Measurements from ENCODE around the gene CRYBA2. TPM values are rescaled to one million over a fixed set of nuclear protein-coding genes. Genes with fewer than 3 reads are reported as not detected.

The CRYBA2 gene
- polyA plus RNA-seq, 1 donor from 2014 or later: not detected

DNA sequence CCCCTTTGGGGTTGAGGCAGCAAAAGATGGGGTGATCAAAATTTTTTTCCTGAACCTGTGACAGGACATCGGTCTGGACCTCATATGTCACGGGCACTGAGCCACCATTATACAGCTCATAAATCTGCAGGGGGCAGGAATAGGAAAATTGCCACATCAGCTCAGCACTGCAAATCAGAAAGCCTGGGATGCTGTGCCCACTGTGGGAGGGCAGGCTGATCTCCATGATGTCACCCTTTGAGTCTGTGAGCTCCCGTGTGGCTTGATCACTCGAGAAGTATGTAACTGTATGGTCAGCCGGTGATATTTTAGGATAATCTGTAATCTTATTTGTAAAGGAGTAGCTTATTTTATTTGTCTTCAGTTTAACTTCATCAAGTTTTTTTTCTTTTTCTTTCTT, 17.7 kb upstream of the CRYBA2 start:
- H3F3A ChIP-seq (ENCODE audit: insufficient read depth, low read length, poor library complexity, severe bottlenecking): no peaks in the 10 kb centered on the region
- H2AFZ ChIP-seq (ENCODE audit: low read depth, low read length): no peak overlapping the region
- no peaks in the 10 kb centered on the region for H3K36me3 ChIP-seq (ENCODE audit: insufficient read depth, low read length)
- no peak overlapping the region for H3K4me3 ChIP-seq (ENCODE audit: low read length)
- H3K4me2 ChIP-seq (ENCODE audit: low read length): no peak overlapping the region
- no peaks in the 10 kb centered on the region for H3K79me2 ChIP-seq (replicated peaks; ENCODE audit: insufficient read depth, low read length)
- H3K9me2 ChIP-seq (ENCODE audit: insufficient read depth, low read length): no peaks in the 10 kb centered on the region
- no peaks in the 10 kb centered on the region for H3K9me3 ChIP-seq (ENCODE audit: low read length)
- no peak overlapping the region for H3K9ac ChIP-seq (ENCODE audit: low read length)
- H3K27me3 ChIP-seq (ENCODE audit: insufficient read depth, low read depth, low read length): peaks cover 29% of the 10 kb centered on the region
- TF ChIP-seq POLR2AphosphoS5 (IDR thresholded peaks at IDR 0.05) (no peak), RAD21 (conservative IDR thresholded peaks at IDR 0.05) (no peak), TAF1 (IDR thresholded peaks at IDR 0.05; ENCODE audit: low read depth) (no peak), MXI1 (conservative IDR thresholded peaks at IDR 0.05; ENCODE audit: poor library complexity, severe bottlenecking) (no peak), SMC3 (conservative IDR thresholded peaks at IDR 0.05; ENCODE audit: poor library complexity) (no peak)
- TF ChIP-seq, protein P1, sequence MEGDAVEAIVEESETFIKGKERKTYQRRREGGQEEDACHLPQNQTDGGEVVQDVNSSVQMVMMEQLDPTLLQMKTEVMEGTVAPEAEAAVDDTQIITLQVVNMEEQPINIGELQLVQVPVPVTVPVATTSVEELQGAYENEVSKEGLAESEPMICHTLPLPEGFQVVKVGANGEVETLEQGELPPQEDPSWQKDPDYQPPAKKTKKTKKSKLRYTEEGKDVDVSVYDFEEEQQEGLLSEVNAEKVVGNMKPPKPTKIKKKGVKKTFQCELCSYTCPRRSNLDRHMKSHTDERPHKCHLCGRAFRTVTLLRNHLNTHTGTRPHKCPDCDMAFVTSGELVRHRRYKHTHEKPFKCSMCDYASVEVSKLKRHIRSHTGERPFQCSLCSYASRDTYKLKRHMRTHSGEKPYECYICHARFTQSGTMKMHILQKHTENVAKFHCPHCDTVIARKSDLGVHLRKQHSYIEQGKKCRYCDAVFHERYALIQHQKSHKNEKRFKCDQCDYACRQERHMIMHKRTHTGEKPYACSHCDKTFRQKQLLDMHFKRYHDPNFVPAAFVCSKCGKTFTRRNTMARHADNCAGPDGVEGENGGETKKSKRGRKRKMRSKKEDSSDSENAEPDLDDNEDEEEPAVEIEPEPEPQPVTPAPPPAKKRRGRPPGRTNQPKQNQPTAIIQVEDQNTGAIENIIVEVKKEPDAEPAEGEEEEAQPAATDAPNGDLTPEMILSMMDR (IDR thresholded peaks at IDR 0.05; ENCODE audit: poor library complexity, severe bottlenecking): no peak
- H4K20me1 ChIP-seq (ENCODE audit: insufficient read depth): no peaks in the 10 kb centered on the region
- no peak overlapping the region for H3K27ac ChIP-seq (ENCODE audit: low read length)

DNA sequence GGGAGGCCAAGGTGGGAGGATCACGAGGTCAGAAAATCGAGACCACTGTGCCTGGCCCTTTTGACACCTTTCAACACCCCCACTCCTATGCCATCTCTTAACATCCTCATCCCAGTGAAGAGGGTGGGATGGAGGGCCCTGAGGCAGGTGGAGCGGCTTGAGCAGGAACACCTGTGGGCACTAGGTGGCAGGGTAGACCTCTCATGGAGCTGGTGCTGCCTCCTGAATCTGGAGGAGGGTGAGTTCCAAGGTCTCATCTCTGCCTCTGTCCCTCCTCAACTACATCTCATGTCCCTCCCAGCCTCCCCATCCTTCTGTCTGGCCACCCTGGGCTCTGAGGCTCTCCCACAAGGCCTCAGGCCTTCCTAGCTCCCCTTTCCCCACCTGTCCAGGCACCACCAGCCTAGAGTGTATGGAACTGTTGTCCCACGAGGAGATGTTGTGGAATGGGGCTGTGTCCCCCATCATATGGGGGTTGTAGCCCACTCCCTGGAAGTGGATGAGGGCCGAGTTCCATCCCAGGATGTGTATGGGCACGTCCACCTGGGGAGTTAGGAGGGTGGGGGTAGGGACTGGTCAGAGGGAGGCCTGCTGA, 17.0 kb upstream of the CRYBA2 start:
- Histone ChIP-seq H3K4me3 (ENCODE audit: low read length) (no peak overlapping the region), H3K9me2 (ENCODE audit: insufficient read depth, low read length) (no peaks in the 10 kb centered on the region), H3K36me3 (ENCODE audit: insufficient read depth, low read length) (no peaks in the 10 kb centered on the region), H3K79me2 (replicated peaks; ENCODE audit: insufficient read depth, low read length) (no peaks in the 10 kb centered on the region), H4K20me1 (ENCODE audit: insufficient read depth) (no peaks in the 10 kb centered on the region), H3K4me2 (ENCODE audit: low read length) (no peak overlapping the region), H3K27me3 (ENCODE audit: insufficient read depth, low read depth, low read length) (peaks cover 36% of the 10 kb centered on the region), H3K9me3 (ENCODE audit: low read length) (no peaks in the 10 kb centered on the region), H3K27ac (ENCODE audit: low read length) (no peak overlapping the region), H2AFZ (ENCODE audit: low read depth, low read length) (no peak overlapping the region), H3K9ac (ENCODE audit: low read length) (no peak overlapping the region), H3F3A (ENCODE audit: insufficient read depth, low read length, poor library complexity, severe bottlenecking) (no peaks in the 10 kb centered on the region)
- TF ChIP-seq SMC3 (conservative IDR thresholded peaks at IDR 0.05; ENCODE audit: poor library complexity): peak; percentile 18
- TF ChIP-seq EP300 (conservative IDR thresholded peaks at IDR 0.05; ENCODE audit: poor library complexity, severe bottlenecking): no peak
- TF ChIP-seq, protein P2, sequence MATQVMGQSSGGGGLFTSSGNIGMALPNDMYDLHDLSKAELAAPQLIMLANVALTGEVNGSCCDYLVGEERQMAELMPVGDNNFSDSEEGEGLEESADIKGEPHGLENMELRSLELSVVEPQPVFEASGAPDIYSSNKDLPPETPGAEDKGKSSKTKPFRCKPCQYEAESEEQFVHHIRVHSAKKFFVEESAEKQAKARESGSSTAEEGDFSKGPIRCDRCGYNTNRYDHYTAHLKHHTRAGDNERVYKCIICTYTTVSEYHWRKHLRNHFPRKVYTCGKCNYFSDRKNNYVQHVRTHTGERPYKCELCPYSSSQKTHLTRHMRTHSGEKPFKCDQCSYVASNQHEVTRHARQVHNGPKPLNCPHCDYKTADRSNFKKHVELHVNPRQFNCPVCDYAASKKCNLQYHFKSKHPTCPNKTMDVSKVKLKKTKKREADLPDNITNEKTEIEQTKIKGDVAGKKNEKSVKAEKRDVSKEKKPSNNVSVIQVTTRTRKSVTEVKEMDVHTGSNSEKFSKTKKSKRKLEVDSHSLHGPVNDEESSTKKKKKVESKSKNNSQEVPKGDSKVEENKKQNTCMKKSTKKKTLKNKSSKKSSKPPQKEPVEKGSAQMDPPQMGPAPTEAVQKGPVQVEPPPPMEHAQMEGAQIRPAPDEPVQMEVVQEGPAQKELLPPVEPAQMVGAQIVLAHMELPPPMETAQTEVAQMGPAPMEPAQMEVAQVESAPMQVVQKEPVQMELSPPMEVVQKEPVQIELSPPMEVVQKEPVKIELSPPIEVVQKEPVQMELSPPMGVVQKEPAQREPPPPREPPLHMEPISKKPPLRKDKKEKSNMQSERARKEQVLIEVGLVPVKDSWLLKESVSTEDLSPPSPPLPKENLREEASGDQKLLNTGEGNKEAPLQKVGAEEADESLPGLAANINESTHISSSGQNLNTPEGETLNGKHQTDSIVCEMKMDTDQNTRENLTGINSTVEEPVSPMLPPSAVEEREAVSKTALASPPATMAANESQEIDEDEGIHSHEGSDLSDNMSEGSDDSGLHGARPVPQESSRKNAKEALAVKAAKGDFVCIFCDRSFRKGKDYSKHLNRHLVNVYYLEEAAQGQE (IDR thresholded peaks at IDR 0.05; ENCODE audit: borderline replicate concordance): no peak
- no peak for TF ChIP-seq EZH2 (IDR thresholded peaks at IDR 0.05; ENCODE audit: borderline replicate concordance, insufficient read depth, low read length, poor library complexity, severe bottlenecking)
- no peak for TF ChIP-seq TAF1 (IDR thresholded peaks at IDR 0.05; ENCODE audit: low read depth)
- no peak for TF ChIP-seq MXI1 (conservative IDR thresholded peaks at IDR 0.05; ENCODE audit: poor library complexity, severe bottlenecking)
- TF ChIP-seq, protein P1 (IDR thresholded peaks at IDR 0.05; ENCODE audit: poor library complexity, severe bottlenecking): peak; percentile 46
- TF ChIP-seq RAD21 (conservative IDR thresholded peaks at IDR 0.05): peak; percentile 11
- no peak for TF ChIP-seq POLR2AphosphoS5 (IDR thresholded peaks at IDR 0.05)

Measured in neural cell (in vitro differentiated cells).